ENCODE data around the gene HCLS1.

The HCLS1 gene

DNA sequence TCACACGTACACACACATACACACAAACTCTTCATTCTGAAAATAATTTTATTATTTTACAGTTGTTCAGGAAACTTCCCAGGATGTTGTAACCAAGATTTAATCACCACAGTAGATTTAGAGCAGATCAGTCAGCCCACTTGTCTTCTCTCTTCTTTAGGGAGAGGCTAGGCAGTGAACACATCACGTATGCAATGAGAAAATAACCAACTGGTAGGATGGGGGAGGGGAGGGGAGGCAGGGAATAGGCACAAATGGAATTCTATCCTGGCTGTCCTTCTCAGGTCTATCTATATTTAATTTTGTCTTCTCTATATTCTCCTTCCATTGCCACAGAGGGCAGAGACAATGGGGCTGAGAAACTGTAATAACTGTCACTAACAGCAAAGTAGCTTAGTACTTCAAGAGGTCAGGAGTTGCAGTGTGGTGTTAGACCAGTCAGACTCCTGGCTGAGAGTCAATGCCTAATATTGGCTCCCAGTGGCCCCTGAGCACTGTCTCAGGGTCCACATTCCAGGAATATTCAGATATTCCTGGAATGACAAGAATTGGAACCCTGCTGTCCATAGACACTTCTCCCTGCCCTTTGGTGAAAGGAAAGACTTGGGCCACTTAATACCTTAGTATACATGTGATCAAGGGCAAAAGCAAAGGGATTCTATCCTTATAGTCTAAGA is 2.6 kb upstream of the HCLS1 start:
- no peak overlapping the region for H3K4me2 ChIP-seq (ENCODE audit: low read length)
- H2AFZ ChIP-seq (ENCODE audit: low read length) = no peak overlapping the region
- H3K4me3 ChIP-seq (ENCODE audit: low read depth, low read length, poor library complexity, severe bottlenecking) = no peak overlapping the region
- peaks cover 29% of the 10 kb centered on the region for H3K4me1 ChIP-seq (ENCODE audit: insufficient read depth, low read length, severe bottlenecking)
- H3F3A ChIP-seq (ENCODE audit: insufficient read depth, low read length) = no peaks in the 10 kb centered on the region
- no peaks in the 10 kb centered on the region for H4K20me1 ChIP-seq (ENCODE audit: insufficient read depth, low read length)
- H3K9me2 ChIP-seq (ENCODE audit: low read depth, low read length) = no peaks in the 10 kb centered on the region
- no peak overlapping the region for H3K27ac ChIP-seq (ENCODE audit: low read depth, low read length, poor library complexity, severe bottlenecking)
- TF ChIP-seq CTCF (IDR thresholded peaks at IDR 0.05; ENCODE audit: low read length) (no peak), EZH2 (IDR thresholded peaks at IDR 0.05; ENCODE audit: borderline replicate concordance, low read length) (no peak)
- H3K79me2 ChIP-seq (ENCODE audit: insufficient read depth, low read length) = peaks cover 19% of the 10 kb centered on the region
- H3K9me3 ChIP-seq (ENCODE audit: low read length) = no peaks in the 10 kb centered on the region
- H3K9ac ChIP-seq (ENCODE audit: low read length) = no peak overlapping the region
- peaks cover 38% of the 10 kb centered on the region; the same call in 1 of the 2 replicates for H3K36me3 ChIP-seq (ENCODE audit: insufficient read depth, low read length)
- H3K27me3 ChIP-seq (ENCODE audit: insufficient read depth, low read length) = no peaks in the 10 kb centered on the region

DNA sequence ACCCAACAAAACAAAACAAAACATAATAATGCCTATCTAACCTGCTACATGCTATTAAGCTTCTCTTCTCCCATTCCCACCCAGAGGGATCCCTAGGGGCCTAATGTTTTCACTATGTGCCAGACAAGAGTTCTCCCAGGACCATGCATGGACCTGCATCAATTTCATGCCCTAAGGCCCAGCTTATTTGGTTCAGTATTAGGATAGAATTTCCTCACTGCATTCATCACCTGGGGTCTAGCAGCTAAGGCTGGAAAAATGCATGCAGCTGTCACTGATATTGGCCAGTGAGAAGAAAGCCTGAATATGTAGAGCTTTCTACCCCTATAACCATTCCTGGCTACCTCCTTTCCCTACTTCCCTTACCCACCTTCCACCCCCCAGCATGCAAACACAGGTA is 2.0 kb upstream of the HCLS1 start:
- no peaks in the 10 kb centered on the region for H4K20me1 ChIP-seq (ENCODE audit: insufficient read depth, low read length)
- H3K4me3 ChIP-seq (ENCODE audit: low read depth, low read length, poor library complexity, severe bottlenecking) = no peak overlapping the region
- no peaks in the 10 kb centered on the region for H3F3A ChIP-seq (ENCODE audit: insufficient read depth, low read length)
- H3K4me2 ChIP-seq (ENCODE audit: low read length) = no peak overlapping the region
- H3K27me3 ChIP-seq (ENCODE audit: insufficient read depth, low read length) = no peaks in the 10 kb centered on the region
- peaks cover 20% of the 10 kb centered on the region for H3K79me2 ChIP-seq (ENCODE audit: insufficient read depth, low read length)
- H3K27ac ChIP-seq (ENCODE audit: low read depth, low read length, poor library complexity, severe bottlenecking) = no peak overlapping the region
- no peak overlapping the region for H3K9ac ChIP-seq (ENCODE audit: low read length)
- H3K36me3 ChIP-seq (ENCODE audit: insufficient read depth, low read length) = peaks cover 40% of the 10 kb centered on the region
- H3K9me3 ChIP-seq (ENCODE audit: low read length) = no peaks in the 10 kb centered on the region
- no peaks in the 10 kb centered on the region for H3K9me2 ChIP-seq (ENCODE audit: low read depth, low read length)
- peaks cover 30% of the 10 kb centered on the region for H3K4me1 ChIP-seq (ENCODE audit: insufficient read depth, low read length, severe bottlenecking)
- no peak overlapping the region for H2AFZ ChIP-seq (ENCODE audit: low read length)
- no peak for TF ChIP-seq CTCF (IDR thresholded peaks at IDR 0.05; ENCODE audit: low read length)
- no peak for TF ChIP-seq EZH2 (IDR thresholded peaks at IDR 0.05; ENCODE audit: borderline replicate concordance, low read length)

GRCh38 chr3:121661376-121661775 is 673 bp upstream of the HCLS1 start:
- Histone ChIP-seq H4K20me1 (ENCODE audit: insufficient read depth, low read length) (no peaks in the 10 kb centered on the region), H3K27ac (ENCODE audit: low read depth, low read length, poor library complexity, severe bottlenecking) (peak overlapping the region; percentile 78), H2AFZ (ENCODE audit: low read length) (peak overlapping the region; percentile 36; the same call in 1 of the 2 replicates), H3K4me1 (ENCODE audit: insufficient read depth, low read length, severe bottlenecking) (peaks cover 30% of the 10 kb centered on the region), H3K9me2 (ENCODE audit: low read depth, low read length) (no peaks in the 10 kb centered on the region), H3K4me2 (ENCODE audit: low read length) (peak overlapping the region; percentile 96), H3K9ac (ENCODE audit: low read length) (no peak overlapping the region), H3K9me3 (ENCODE audit: low read length) (no peaks in the 10 kb centered on the region), H3K4me3 (ENCODE audit: low read depth, low read length, poor library complexity, severe bottlenecking) (peak overlapping the region; percentile 67), H3F3A (ENCODE audit: insufficient read depth, low read length) (no peaks in the 10 kb centered on the region), H3K36me3 (ENCODE audit: insufficient read depth, low read length) (peaks cover 40% of the 10 kb centered on the region), H3K79me2 (ENCODE audit: insufficient read depth, low read length) (peaks cover 20% of the 10 kb centered on the region), H3K27me3 (ENCODE audit: insufficient read depth, low read length) (no peaks in the 10 kb centered on the region)
- TF ChIP-seq EZH2 (IDR thresholded peaks at IDR 0.05; ENCODE audit: borderline replicate concordance, low read length) (no peak), CTCF (IDR thresholded peaks at IDR 0.05; ENCODE audit: low read length) (no peak)

All from OCI-LY1 (cell line).